Umbilical cord (tissue), 2 donors: ENCODE results near the gene TMEM150C. TPM values are rescaled to one million over a fixed set of nuclear protein-coding genes. Genes with fewer than 3 reads are reported as not detected.
A peak's percentile ranks its signal among the peaks of the same experiment; 100 is the strongest.
"Not testable (repeated sequence)": the region's sequence is repeated elsewhere in the genome, so short reads cannot be mapped to it uniquely, and the experiment has no call there.

Experiments used
- DNase-seq: peaks from one replicate; pipeline ENCODE4 v3.0.0-alpha.2; 2015; ENCODE audit warnings: low spot score
- total RNA-seq: library from RNA; depleted of rRNA; stranded (reverse); fragments of >200 nt; gene quantifications from one replicate; pipeline ENCODE4 v1.2.3, GENCODE V29; 2014; ENCODE audit warnings: low replicate concordance; ENCODE audit not compliant: insufficient read depth

The TMEM150C gene
- total RNA-seq, 1 donor from 2014 or later = 4.3 TPM

DNA sequence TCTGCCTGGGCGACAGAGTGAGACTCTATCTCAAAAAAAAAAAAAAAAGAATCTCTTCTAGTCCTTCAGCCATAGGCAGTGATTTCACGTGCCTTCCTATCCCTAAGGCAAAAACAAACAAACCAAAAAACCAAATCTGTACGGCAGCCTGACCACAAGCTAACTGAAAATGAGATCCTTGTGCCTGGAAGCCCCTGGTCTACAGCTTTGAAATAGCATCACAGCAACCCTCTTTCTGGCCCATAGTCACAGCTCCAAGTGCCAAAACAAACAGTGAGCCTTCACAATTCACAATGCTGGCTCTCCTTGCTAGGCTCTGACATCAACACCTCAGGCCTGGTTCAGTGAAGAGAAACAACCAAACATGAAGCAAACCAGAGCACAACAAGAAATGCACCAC, 46.1 kb downstream of the TMEM150C start:
- DNase-seq = peak; percentile 31

DNA sequence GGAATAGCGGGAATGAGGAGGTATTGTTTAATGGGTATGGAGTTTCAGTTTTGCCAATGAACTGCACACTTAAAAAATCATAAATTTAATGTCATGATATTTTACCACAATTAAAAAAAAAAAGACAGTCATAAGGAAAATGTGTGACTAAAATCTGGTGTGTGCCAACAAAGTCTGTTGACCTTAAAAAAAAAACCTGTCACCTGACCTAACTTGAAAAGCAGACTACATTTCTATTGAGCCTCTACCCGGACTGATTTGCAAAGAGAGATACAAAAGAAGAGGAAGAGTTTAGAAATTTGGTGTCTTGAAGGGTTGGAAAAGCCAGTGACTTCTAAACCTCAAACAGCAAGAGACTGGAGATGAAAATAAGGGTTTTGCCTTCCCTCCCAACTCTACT, 48.4 kb downstream of the TMEM150C start:
- no peak for DNase-seq

DNA sequence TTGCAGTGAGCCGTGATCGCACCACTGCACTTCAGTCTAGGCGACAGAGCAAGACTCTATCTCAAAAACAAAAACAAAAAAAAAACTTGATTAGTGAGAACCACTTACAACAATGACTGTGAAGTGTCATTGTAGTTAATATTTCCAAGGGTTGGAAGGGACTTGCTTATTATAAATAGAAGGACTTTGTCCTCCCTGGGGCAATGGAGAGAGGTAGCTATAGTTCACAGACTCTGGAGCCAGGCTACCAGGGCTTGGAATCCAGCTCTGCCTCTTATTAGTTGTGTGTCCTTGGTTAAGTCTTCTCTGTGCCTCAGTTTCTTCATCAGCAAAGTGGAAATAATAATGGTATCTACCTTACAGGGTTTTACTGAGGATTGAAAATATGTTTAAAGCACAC, 51.6 kb downstream of the TMEM150C start:
- DNase-seq = no peak

- DNase-seq = peak; percentile 23
These were observed 52.9 kb downstream of the TMEM150C start for GRCh38 chr4:82508806-82509428.

GRCh38 chr4:82508011-82508410, 53.8 kb downstream of the TMEM150C start:
- DNase-seq = no peak

DNA sequence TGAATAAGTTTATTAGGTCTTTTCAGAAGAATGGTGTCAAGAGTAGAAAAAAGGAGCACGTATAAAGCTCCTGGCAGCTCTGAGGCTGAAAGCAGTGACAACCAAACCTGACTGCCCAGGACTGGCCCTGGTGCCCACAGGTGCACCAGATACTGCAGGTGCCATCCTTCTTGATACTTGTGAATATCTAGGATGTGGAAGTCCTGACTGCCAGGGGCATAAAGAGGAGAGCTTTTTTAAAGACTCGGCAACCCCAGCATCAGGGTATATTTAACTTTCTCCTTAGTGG, 60.7 kb downstream of the TMEM150C start:
- no peak for DNase-seq

DNA sequence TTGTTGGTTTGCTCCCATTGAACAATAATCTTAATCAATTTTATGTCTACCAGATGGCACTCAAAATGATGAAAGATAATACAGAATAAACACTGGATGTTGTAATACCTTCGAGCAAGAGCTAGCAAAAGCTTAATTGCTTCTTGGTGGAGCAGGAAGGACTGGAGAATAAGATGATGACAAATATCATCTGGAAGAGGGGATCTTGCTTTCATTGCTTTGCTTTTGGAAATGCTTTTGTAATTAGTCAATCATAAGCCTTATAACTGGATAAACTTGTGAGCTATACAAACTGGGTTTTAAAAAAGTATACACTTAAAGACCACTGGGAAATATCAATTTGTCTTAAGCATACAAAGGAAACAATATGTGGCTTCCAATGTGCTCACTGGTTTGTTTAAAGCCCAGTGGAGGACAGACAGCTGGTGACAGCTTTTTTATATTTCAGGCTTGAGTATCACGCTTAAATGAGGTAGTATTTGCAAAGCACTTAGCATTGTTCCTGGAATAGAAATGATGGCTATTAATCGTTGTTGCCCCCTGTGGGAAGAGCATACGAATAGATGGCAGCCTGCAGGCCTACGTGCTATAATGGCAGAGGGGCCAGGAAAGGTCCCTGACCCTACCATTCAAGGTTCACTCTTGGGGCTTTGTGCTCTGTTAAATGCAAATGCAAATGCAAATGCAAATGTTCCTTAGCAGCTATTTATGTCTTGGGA, 61.2 kb downstream of the TMEM150C start:
- no peak for DNase-seq

DNA sequence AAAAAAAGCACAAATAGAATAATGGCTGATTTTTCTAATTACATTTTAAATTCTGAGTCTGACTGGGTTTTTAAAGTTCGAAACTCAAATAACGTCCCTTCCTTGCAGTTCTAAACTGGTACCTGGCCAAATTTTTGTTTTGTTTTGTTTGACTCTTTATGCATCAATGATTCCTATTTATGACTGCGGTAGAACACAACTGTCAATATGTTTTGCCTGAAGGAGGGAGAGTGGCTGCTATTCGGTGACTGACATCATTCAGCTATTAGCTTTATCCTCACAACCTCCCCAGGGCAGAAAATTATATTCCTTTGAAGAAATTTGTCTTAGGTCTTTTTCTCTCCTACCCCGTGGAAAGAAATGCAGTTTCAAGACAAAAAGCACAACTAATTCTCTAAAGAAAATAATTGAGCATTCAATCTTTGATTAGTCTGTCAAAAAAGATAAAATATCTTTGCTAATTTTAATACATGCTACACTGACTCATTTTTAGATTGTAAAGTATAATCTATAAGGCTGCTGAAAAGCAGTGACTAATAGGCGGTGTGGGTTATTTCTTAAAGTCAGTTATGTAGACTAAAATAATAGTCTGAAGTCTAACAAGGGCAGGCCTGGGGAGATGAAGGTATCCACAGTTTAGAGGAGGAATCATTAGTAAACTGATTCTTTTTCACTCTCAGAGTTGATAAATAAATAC, 61.9 kb downstream of the TMEM150C start:
- DNase-seq = no peak

- DNase-seq = no peak
These were observed 65.4 kb downstream of the TMEM150C start for GRCh38 chr4:82496349-82496748.

DNA sequence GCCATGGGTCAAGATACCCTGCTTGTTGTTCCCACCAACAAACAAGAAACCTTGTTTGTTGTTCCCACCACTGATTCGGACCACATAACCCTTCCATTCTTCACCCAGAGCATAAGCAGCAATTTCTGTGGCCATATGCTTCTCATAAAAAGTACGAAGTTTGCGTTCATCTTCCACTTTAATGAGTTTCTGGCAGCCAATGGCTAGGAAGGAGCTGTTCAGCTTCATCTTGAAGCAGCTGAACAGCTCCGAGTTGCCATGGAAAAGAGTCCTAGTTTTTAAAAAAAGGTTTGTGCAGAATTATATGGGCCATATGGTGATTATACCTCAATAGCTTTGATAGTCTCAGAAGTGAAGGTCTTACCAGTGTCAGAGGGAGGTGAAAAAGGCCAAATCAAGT, 66.1 kb downstream of the TMEM150C start:
- DNase-seq = no peak

DNA sequence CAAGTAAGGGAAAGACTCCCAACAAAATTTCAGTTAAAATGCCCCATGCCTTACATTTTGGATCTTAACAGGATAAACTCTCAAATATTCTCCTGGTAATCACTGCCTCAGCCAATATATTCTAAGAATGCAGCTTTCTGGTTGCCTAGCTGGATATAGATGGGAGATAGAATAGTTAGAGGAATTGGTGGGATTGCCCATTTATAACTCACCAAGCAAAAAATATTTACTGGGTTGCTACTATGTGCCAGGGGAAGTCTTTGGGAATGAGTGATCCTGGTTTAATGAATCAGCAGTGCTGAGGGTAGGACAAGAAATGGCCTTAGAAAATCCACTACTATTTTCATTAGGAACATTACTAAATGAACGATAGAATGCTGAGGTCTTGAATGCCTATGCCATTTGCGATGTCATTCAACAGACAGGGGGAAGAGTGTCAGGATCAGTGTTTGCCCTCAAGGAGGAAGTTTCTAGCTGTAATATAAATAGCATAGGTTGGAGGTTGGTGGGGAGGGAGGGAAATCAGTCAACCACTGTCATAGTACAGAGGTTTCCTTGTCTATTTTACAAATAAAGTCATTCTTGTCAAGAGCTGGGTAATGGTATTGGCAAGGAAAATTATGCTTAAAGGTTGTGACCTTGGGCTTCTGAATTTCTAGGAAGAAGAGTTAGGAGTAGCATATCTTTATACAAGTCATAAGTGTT, 67.9 kb downstream of the TMEM150C start:
- DNase-seq = no peak

- no peak for DNase-seq
These were observed 70.4 kb downstream of the TMEM150C start for GRCh38 chr4:82491251-82491960.

GRCh38 chr4:82489987-82490386, 71.8 kb downstream of the TMEM150C start:
- no peak for DNase-seq

- DNase-seq = no peak
These were observed 72.7 kb downstream of the TMEM150C start for GRCh38 chr4:82489076-82489475.

- DNase-seq = no peak
These were observed 76.6 kb downstream of the TMEM150C start for GRCh38 chr4:82484996-82485783.

DNA sequence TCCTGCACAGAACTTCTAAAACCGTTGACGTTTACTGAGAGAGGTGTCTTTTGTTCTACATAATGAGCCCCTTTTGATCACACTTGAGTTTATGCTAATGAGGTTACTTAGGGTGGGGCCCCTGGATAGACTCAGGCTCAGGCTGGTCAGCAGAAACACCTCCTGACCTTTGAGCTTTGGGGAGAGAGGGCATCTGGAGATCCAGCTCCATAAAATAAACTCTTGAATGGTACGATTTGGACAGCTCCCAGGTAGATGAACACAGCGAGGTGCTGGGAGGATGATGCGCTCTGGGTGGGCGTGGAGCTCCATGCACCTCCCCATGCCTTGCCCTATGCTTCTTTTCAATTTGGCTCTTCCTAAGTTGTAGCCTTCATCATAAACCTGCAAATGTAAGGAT, 79.4 kb downstream of the TMEM150C start:
- DNase-seq = no peak

- no peak for DNase-seq
These were observed 80.3 kb downstream of the TMEM150C start for GRCh38 chr4:82481506-82481840.

- no peak for DNase-seq
These were observed 80.8 kb downstream of the TMEM150C start for GRCh38 chr4:82480771-82481505.

DNA sequence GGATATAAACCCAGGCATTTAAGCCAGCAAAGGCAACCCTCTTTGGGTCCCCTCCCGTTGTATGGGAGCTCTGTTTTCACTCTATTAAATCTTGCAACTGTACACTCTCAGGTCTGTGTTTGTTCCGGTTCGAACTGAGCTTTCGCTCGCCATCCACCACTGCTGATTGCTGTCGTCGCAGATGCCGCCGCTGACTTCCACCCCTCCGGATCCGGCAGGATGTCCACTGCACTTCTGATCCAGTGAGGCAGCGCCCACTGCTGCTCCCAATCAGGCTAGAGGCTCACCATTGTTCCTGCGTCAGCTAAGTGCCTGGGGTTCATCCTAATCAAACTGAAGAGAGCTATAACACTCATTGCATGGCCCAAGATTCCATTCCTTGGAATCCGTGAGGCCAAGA, 82.2 kb downstream of the TMEM150C start:
- DNase-seq = no peak

DNA sequence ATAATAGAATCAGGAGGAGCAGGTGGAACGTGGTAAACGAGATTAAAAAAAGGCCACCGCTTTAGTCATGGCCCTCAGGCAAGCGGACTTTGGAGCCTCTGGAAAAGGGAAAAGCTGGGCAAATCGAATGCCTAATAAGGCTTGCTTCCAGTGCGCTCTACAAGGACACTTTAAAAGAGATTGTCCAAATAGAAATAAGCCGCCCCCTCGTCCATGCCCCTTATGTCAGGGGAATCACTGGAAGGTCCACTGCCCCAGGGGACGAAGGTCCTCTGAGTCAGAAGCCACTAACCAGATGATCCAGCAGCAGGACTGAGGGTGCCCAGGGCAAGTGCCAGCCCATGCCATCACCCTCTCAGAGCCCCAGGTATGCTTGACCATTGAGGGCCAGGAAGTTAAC, 84.3 kb downstream of the TMEM150C start:
- DNase-seq = not testable (repeated sequence)
